Activated CD4-positive, alpha-beta T cell treated with anti-CD3 and anti-CD28 coated beads, Interleukin-2, amount 10 ng/mL, durations not matched to agents 7 days and 5 days (primary cell): ENCODE measurements around the gene MYO5A. TPM values are rescaled to one million over a fixed set of nuclear protein-coding genes. Genes with fewer than 3 reads are reported as not detected.
"Not testable (repeated sequence)": the region's sequence is repeated elsewhere in the genome, so short reads cannot be mapped to it uniquely, and the experiment has no call there.

ENCODE experiments used
- CTCF ChIA-PET: fragments of 350-600 bp; sonication (Branson Sonifier 250); formaldehyde crosslinking; loops from one replicate; lab custom pipeline; 2021; ENCODE audit warnings: antibody characterized with exemption; lab: Charles Lee
- POLR2A ChIA-PET: fragments of 350-600 bp; sonication (Branson Sonifier 250); formaldehyde crosslinking; loops from one replicate; lab custom pipeline; 2021; ENCODE audit warnings: antibody characterized with exemption; lab: Charles Lee
- DNase-seq: peaks from one replicate; pipeline ENCODE4 v3.0.0-alpha.2; 2020
- H3K27ac Mint-ChIP-seq: one replicate; pipeline ENCODE4 v1.8.0; 2021; ENCODE audit warnings: mild to moderate bottlenecking, moderate library complexity, mixed read lengths
- H3K27me3 Mint-ChIP-seq: one replicate; pipeline ENCODE4 v1.8.0; 2021; ENCODE audit warnings: mixed read lengths
- H3K36me3 Mint-ChIP-seq: one replicate; pipeline ENCODE4 v1.8.0; 2021; ENCODE audit warnings: low read depth, mixed read lengths
- H3K4me1 Mint-ChIP-seq: one replicate; pipeline ENCODE4 v1.8.0; 2021; ENCODE audit warnings: mixed read lengths
- H3K4me3 Mint-ChIP-seq: one replicate; pipeline ENCODE4 v1.8.0; 2021; ENCODE audit warnings: mild to moderate bottlenecking, moderate library complexity, mixed read lengths
- H3K9me3 Mint-ChIP-seq: one replicate; pipeline ENCODE4 v1.8.0; 2021; ENCODE audit warnings: mixed read lengths
- total RNA-seq, 2 experiments: library from RNA; stranded (reverse); gene quantifications; one replicate each; pipeline ENCODE4 v1.2.3, GENCODE V29; 2021

Gene MYO5A
- total RNA-seq, 2 experiments from 2014 or later: 34.0 to 34.5 TPM

- Mint-ChIP-seq H3K4me1 (peaks cover 70% of the 10 kb centered on the region), H3K27ac (peak overlapping the region; percentile 60)
Measured at GRCh38 chr15:52559022-52559421, 30.3 kb upstream of the MYO5A start.

GRCh38 chr15:52558196-52558595 lies 29.5 kb upstream of the MYO5A start:
- DNase-seq: peak; percentile 47
- Mint-ChIP-seq H3K9me3 (no peaks in the 10 kb centered on the region), H3K27ac (peak overlapping the region; percentile 60), H3K4me1 (peaks cover 65% of the 10 kb centered on the region), H3K4me3 (peak overlapping the region; percentile 8), H3K36me3 (peaks cover 44% of the 10 kb centered on the region), H3K27me3 (no peaks in the 10 kb centered on the region)
- ChIA-PET CTCF (interaction anchor here (0.6 to 2.4 kb wide), 4 partner anchors 12 to 612 kb away, joined by 3 to 6 read pairs (median 4); no protein-coding TSS in a partner anchor), POLR2A (no interaction called here)

More at GRCh38 chr15:52559022-52559421, 30.3 kb upstream of the MYO5A start:
- POLR2A ChIA-PET: no interaction called here
- DNase-seq: no peak
- H3K27me3 Mint-ChIP-seq: no peaks in the 10 kb centered on the region
- H3K36me3 Mint-ChIP-seq: peaks cover 41% of the 10 kb centered on the region
- CTCF ChIA-PET: interaction anchor here (0.6 to 2.4 kb wide), 7 partner anchors 10 to 264 kb away, joined by 3 to 6 read pairs (median 4); partner anchors contain the start of gene MYO5C
- no peaks in the 10 kb centered on the region for H3K9me3 Mint-ChIP-seq
- peak overlapping the region; percentile 7 for H3K4me3 Mint-ChIP-seq

- no peak overlapping the region for H3K27ac Mint-ChIP-seq
- H3K27me3 Mint-ChIP-seq: no peaks in the 10 kb centered on the region
- POLR2A ChIA-PET: no interaction called here
- peaks cover 42% of the 10 kb centered on the region for H3K36me3 Mint-ChIP-seq
- CTCF ChIA-PET: no interaction called here
- H3K4me3 Mint-ChIP-seq: no peak overlapping the region
- no peaks in the 10 kb centered on the region for H3K9me3 Mint-ChIP-seq
- H3K4me1 Mint-ChIP-seq: peaks cover 57% of the 10 kb centered on the region
- no peak for DNase-seq
Measured at GRCh38 chr15:52557274-52557641, 28.6 kb upstream of the MYO5A start.

- DNase-seq: no peak
- peaks cover 46% of the 10 kb centered on the region for H3K36me3 Mint-ChIP-seq
- no peak overlapping the region for H3K4me3 Mint-ChIP-seq
- no peak overlapping the region for H3K27ac Mint-ChIP-seq
- POLR2A ChIA-PET: no interaction called here
- H3K9me3 Mint-ChIP-seq: no peaks in the 10 kb centered on the region
- CTCF ChIA-PET: no interaction called here
- peaks cover 54% of the 10 kb centered on the region for H3K4me1 Mint-ChIP-seq
- H3K27me3 Mint-ChIP-seq: no peaks in the 10 kb centered on the region
Measured at GRCh38 chr15:52556524-52557273, 28.0 kb upstream of the MYO5A start.

- peaks cover 56% of the 10 kb centered on the region for H3K36me3 Mint-ChIP-seq
- no peak overlapping the region for H3K27ac Mint-ChIP-seq
- H3K4me3 Mint-ChIP-seq: no peak overlapping the region
- no peaks in the 10 kb centered on the region for H3K9me3 Mint-ChIP-seq
- no peak for DNase-seq
- CTCF ChIA-PET: interaction anchor here (0.7 to 2.2 kb wide), 3 partner anchors 8 to 87 kb away, joined by 3 to 6 read pairs (median 4); no protein-coding TSS in a partner anchor
- POLR2A ChIA-PET: no interaction called here
- no peaks in the 10 kb centered on the region for H3K27me3 Mint-ChIP-seq
- H3K4me1 Mint-ChIP-seq: peaks cover 21% of the 10 kb centered on the region
Measured at GRCh38 chr15:52552303-52552702, 23.6 kb upstream of the MYO5A start.

- DNase-seq: no peak
- POLR2A ChIA-PET: no interaction called here
- H3K4me1 Mint-ChIP-seq: peaks cover 21% of the 10 kb centered on the region
- peaks cover 61% of the 10 kb centered on the region for H3K36me3 Mint-ChIP-seq
- H3K4me3 Mint-ChIP-seq: no peak overlapping the region
- no peak overlapping the region for H3K27ac Mint-ChIP-seq
- H3K9me3 Mint-ChIP-seq: no peaks in the 10 kb centered on the region
- H3K27me3 Mint-ChIP-seq: no peaks in the 10 kb centered on the region
- CTCF ChIA-PET: interaction anchor here (0.7 to 2.2 kb wide), 3 partner anchors 9 to 87 kb away, joined by 3 to 6 read pairs (median 4); no protein-coding TSS in a partner anchor
Measured at GRCh38 chr15:52551762-52552161, 23.1 kb upstream of the MYO5A start.

- H3K4me3 Mint-ChIP-seq, POLR2A ChIA-PET, DNase-seq, H3K9me3 Mint-ChIP-seq, H3K27ac Mint-ChIP-seq, H3K27me3 Mint-ChIP-seq: not testable (repeated sequence)
- Mint-ChIP-seq H3K4me1 (peaks cover 21% of the 10 kb centered on the region), H3K36me3 (peaks cover 61% of the 10 kb centered on the region)
- CTCF ChIA-PET: interaction anchor here (1.1 kb wide), 1 partner anchor 9 kb away, joined by 4 read pairs; no protein-coding TSS in a partner anchor
Measured at GRCh38 chr15:52551186-52551585, 22.5 kb upstream of the MYO5A start.

- POLR2A ChIA-PET: no interaction called here
- H3K36me3 Mint-ChIP-seq: peaks cover 49% of the 10 kb centered on the region
Measured at GRCh38 chr15:52546031-52546751, 17.5 kb upstream of the MYO5A start.

GRCh38 chr15:52540374-52541012 lies 11.8 kb upstream of the MYO5A start:
- DNase-seq: no peak
- peaks cover 4% of the 10 kb centered on the region for H3K27me3 Mint-ChIP-seq
- POLR2A ChIA-PET: no interaction called here

More at GRCh38 chr15:52546031-52546751, 17.5 kb upstream of the MYO5A start:
- DNase-seq: peak; percentile 18
- CTCF ChIA-PET: interaction anchor here (0.5 to 1.5 kb wide), 5 partner anchors 13 to 292 kb away, joined by 3 to 6 read pairs (median 3); no protein-coding TSS in a partner anchor
- H3K4me3 Mint-ChIP-seq: no peak overlapping the region
- H3K4me1 Mint-ChIP-seq: peaks cover 21% of the 10 kb centered on the region
- H3K27me3 Mint-ChIP-seq: peaks cover 4% of the 10 kb centered on the region
- peak overlapping the region; percentile 51 for H3K27ac Mint-ChIP-seq
- H3K9me3 Mint-ChIP-seq: peaks cover 2% of the 10 kb centered on the region

GRCh38 chr15:52537459-52537858 lies 8.8 kb upstream of the MYO5A start:
- Mint-ChIP-seq H3K4me3 (no peak overlapping the region), H3K4me1 (peaks cover 11% of the 10 kb centered on the region), H3K27ac (no peak overlapping the region), H3K36me3 (peaks cover 8% of the 10 kb centered on the region), H3K27me3 (peaks cover 5% of the 10 kb centered on the region), H3K9me3 (peaks cover 12% of the 10 kb centered on the region)
- ChIA-PET POLR2A (no interaction called here), CTCF (interaction anchor here (0.6 to 1.0 kb wide), 2 partner anchors 10 to 18 kb away, joined by 3 read pairs; no protein-coding TSS in a partner anchor)
- DNase-seq: no peak

More at GRCh38 chr15:52540374-52541012, 11.8 kb upstream of the MYO5A start:
- H3K36me3 Mint-ChIP-seq: peaks cover 12% of the 10 kb centered on the region
- CTCF ChIA-PET: interaction anchor here (2.0 kb wide), 1 partner anchor 12 kb away, joined by 6 read pairs; no protein-coding TSS in a partner anchor
- no peak overlapping the region for H3K4me3 Mint-ChIP-seq
- H3K27ac Mint-ChIP-seq: no peak overlapping the region
- H3K9me3 Mint-ChIP-seq: peaks cover 12% of the 10 kb centered on the region
- peaks cover 6% of the 10 kb centered on the region for H3K4me1 Mint-ChIP-seq

- POLR2A ChIA-PET: interaction anchor here (0.7 to 1.0 kb wide), 3 partner anchors 11 to 941 kb away, joined by 4 read pairs; no protein-coding TSS in a partner anchor
- CTCF ChIA-PET: no interaction called here
Measured at GRCh38 chr15:52532427-52532826, 3.7 kb upstream of the MYO5A start.

GRCh38 chr15:52529940-52530339 lies 1.3 kb upstream of the MYO5A start:
- POLR2A ChIA-PET: no interaction called here
- H3K9me3 Mint-ChIP-seq: no peaks in the 10 kb centered on the region
- peaks cover 11% of the 10 kb centered on the region for H3K27me3 Mint-ChIP-seq
- DNase-seq: no peak
- H3K4me3 Mint-ChIP-seq: peak overlapping the region; percentile 65
- H3K4me1 Mint-ChIP-seq: peaks cover 26% of the 10 kb centered on the region
- peak overlapping the region; percentile 79 for H3K27ac Mint-ChIP-seq
- CTCF ChIA-PET: no interaction called here
- H3K36me3 Mint-ChIP-seq: peaks cover 2% of the 10 kb centered on the region

More at GRCh38 chr15:52532427-52532826, 3.7 kb upstream of the MYO5A start:
- H3K9me3 Mint-ChIP-seq: no peaks in the 10 kb centered on the region
- H3K36me3 Mint-ChIP-seq: peaks cover 2% of the 10 kb centered on the region
- H3K4me3 Mint-ChIP-seq: no peak overlapping the region
- peaks cover 25% of the 10 kb centered on the region for H3K4me1 Mint-ChIP-seq
- peaks cover 11% of the 10 kb centered on the region for H3K27me3 Mint-ChIP-seq
- DNase-seq: no peak
- no peak overlapping the region for H3K27ac Mint-ChIP-seq
